GM21825 (cell line): ENCODE data around the gene OGFOD1.

ENCODE experiments used
- ATAC-seq: cut with Tn5 transposase; IDR thresholded peaks from one replicate; pipeline ENCODE4 v1.9.1; 2021; ENCODE audit warnings: mild to moderate bottlenecking, moderate library complexity; ENCODE audit not compliant: unreplicated experiment

Gene OGFOD1

GRCh38 chr16:56519459-56520250, 68.3 kb downstream of the OGFOD1 start, which contains the start of gene BBS2:
Gene BBS2, minus strand, starts transcription at chr16:56520024. Its CDS starts 162 bp downstream, at chr16:56519862.
- peak; percentile 88 for ATAC-seq

GRCh38 chr16:56520251-56520577, 68.9 kb downstream of the OGFOD1 start:
- ATAC-seq = no peak

- no peak for ATAC-seq
Observed at GRCh38 chr16:56525236-56525635, 73.9 kb downstream of the OGFOD1 start.
